Thoracic aorta (tissue), 2 donors: ENCODE results near the gene PDIA6. TPM values are rescaled to one million over a fixed set of nuclear protein-coding genes. Genes with fewer than 3 reads are reported as not detected.

ENCODE experiments used
- ATAC-seq: fragments of 150-250 bp; one replicate; pipeline ENCODE4 v1.8.0; 2017; ENCODE audit warnings: low read depth; ENCODE audit not compliant: insufficient number of reproducible peaks, low FRiP score
- DNase-seq: peaks from one replicate; pipeline ENCODE4 v3.0.0-alpha.2; 2020; ENCODE audit warnings: low spot score
- H3K27ac ChIP-seq, 2 donors: fragments of 200-600 bp; sonication (generic); 1 replicate in 1 of 2; 2 replicates in 1 of 2; pipeline ENCODE4 v1.5.1; 2016; ENCODE audit warnings: mild to moderate bottlenecking in 2 of 2, moderate library complexity in 2 of 2
- H3K27me3 ChIP-seq: fragments of 200-600 bp; sonication (generic); replicated peaks from 2 replicates; pipeline ENCODE4 v1.6.0; 2016; ENCODE audit warnings: mild to moderate bottlenecking; ENCODE audit not compliant: insufficient read depth
- H3K36me3 ChIP-seq: fragments of 200-600 bp; sonication (generic); one replicate; pipeline ENCODE4 v1.5.1; 2016
- H3K4me1 ChIP-seq, 2 donors: fragments of 200-600 bp; sonication (generic); 1 replicate in 1 of 2; 2 replicates in 1 of 2; pipeline versions ENCODE4 v1.5.1 to v1.6.0; 2016; ENCODE audit warnings: low read depth in 2 of 2, mild to moderate bottlenecking in 1 of 2; ENCODE audit not compliant: control insufficient read depth in 1 of 2
- H3K4me3 ChIP-seq: fragments of 200-600 bp; sonication (generic); 2 replicates; pipeline ENCODE4 v1.5.1; 2016; ENCODE audit warnings: mild to moderate bottlenecking
- H3K9me3 ChIP-seq: fragments of 200-600 bp; sonication (generic); 2 replicates; pipeline ENCODE4 v1.5.1; 2016
- total RNA-seq, 2 donors: library from RNA; depleted of rRNA; stranded (reverse); fragments of >200 nt; gene quantifications; one replicate each; pipeline versions ENCODE4 v1.1.0 to v1.2.3, GENCODE V29; 2016
- TF ChIP-seq, protein P1 (sequence below): fragments of 200-600 bp; sonication (generic); IDR thresholded peaks from one replicate; pipeline ENCODE4 v1.5.1; 2019; ENCODE audit warnings: antibody characterized with exemption

Gene PDIA6
- total RNA-seq, 2 donors from 2014 or later = 94.9 to 100 TPM

DNA sequence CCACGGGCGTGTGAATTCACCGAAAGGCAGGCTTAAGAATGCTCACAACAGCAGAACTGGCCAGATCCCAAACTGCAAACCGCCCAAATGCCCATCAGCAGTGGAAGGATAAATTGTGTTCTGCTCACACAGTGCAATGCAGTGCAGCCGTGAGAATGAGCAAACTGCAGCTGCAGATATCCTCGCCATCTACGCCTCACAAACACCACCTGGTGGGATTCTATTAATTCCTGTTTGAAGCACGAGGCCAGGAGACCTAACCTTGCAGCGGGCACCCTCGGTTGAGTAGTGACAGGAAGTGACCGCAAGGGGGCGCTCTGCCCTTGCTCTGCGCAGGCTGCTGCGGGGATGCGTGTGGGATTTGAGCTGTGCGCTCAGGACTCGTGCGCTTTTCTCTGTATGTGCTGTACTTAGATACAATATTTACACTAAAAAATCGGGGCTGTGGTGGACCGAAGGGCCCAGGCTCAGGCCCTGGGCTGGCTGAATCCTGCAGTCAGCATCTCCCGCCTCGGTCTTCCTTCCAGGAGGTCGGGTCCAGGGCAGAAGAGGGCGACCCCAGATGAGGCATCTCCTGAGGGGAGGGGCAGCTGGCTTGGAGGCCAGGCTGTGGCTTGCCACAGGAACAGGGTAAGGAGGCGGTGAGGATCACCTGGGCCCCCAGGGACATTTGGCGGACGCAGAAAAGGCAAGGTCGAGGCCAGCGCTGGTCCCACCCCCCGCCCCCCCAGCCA is 19.8 kb upstream of the PDIA6 start:
- Histone ChIP-seq H3K36me3 (no peaks in the 10 kb centered on the region), H3K4me3 (no peak overlapping the region)
- DNase-seq = no peak

DNA sequence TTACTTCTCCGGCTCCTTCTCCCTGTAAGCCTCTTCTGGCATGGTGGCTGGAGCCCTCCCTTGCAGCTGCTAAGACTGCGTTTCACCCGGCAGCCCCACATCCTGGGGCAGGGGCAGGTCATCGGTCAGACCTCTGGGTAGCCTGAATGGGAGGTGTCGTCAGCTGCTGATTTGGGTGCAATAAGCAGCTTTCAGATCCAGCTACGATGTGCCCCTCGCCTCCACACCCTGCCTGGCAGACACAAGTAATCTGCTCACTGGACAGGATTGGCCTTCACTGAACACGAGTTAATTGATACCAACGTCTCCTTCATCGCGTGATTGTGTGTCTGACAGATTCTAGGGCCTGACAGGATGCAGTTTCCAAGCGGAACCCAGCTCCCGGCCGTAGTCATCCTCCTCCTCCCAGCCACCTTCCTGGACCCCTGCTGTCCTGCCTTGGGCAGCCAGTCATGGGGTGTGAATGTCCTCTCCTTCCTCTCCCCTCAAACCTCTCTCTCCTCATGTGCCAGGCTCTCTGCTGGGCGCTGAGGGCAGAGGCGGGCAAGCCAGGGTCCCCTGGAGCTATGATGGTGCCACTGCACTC is 18.9 kb upstream of the PDIA6 start:
- DNase-seq (no peak), ATAC-seq (no peak)
- H3K36me3 ChIP-seq = no peaks in the 10 kb centered on the region
- no peaks in the 10 kb centered on the region for H3K27me3 ChIP-seq
- H3K4me1 ChIP-seq = peaks cover 0 to 5% of the 10 kb centered on the region in 2 donors
- no peak overlapping the region for H3K4me3 ChIP-seq
- no peaks in the 10 kb centered on the region for H3K9me3 ChIP-seq
- TF ChIP-seq, protein P1, sequence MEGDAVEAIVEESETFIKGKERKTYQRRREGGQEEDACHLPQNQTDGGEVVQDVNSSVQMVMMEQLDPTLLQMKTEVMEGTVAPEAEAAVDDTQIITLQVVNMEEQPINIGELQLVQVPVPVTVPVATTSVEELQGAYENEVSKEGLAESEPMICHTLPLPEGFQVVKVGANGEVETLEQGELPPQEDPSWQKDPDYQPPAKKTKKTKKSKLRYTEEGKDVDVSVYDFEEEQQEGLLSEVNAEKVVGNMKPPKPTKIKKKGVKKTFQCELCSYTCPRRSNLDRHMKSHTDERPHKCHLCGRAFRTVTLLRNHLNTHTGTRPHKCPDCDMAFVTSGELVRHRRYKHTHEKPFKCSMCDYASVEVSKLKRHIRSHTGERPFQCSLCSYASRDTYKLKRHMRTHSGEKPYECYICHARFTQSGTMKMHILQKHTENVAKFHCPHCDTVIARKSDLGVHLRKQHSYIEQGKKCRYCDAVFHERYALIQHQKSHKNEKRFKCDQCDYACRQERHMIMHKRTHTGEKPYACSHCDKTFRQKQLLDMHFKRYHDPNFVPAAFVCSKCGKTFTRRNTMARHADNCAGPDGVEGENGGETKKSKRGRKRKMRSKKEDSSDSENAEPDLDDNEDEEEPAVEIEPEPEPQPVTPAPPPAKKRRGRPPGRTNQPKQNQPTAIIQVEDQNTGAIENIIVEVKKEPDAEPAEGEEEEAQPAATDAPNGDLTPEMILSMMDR = no peak
- H3K27ac ChIP-seq = no peak overlapping the region

More for the DNA sequence above, 19.8 kb upstream of the PDIA6 start:
- TF ChIP-seq, protein P1 = peak; percentile 93
- ATAC-seq = no peak
- Histone ChIP-seq H3K27me3 (no peaks in the 10 kb centered on the region), H3K27ac (no peak overlapping the region), H3K4me1 (peaks cover 0 to 5% of the 10 kb centered on the region in 2 donors), H3K9me3 (no peaks in the 10 kb centered on the region)

DNA sequence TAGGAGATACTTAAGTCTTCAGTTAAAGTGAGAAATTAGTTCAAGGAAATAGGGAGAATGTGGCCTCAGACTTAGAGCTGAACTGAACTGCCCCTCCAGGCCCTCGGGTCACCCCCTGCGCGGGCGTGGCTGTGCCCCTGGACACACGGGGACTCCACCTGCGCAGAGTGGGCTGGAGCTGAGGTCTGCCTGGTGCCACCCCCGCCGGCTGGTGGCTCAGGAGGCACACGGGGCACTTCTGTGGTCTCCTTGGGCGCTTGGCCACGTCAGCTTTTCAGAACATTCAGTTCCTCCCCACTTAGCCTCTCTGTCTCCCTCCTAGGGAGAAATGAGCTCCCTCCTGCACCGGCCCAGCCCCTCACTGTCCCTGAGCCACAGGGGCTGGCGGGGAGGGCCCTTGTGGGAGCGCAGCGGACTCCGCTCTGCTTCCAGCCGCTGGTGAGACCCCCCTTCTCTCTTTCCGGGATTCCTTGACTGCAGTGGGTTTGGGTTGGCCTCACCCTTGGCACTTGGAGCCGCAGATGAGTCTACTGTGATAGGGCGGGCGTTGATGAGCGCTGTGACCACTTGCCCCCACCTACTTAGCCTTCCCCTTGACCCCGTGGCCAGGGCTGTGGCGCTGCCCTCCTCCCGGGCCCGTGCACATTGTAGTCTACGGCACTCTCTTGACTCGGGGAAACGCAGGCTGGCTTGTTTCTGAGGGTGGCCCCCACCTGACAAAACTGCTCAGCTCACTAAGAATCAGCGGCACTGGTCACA is 18.2 kb upstream of the PDIA6 start:
- TF ChIP-seq, protein P1 = no peak
- no peak for DNase-seq
- Histone ChIP-seq H3K27ac (no peak overlapping the region), H3K9me3 (no peaks in the 10 kb centered on the region), H3K36me3 (no peaks in the 10 kb centered on the region), H3K27me3 (no peaks in the 10 kb centered on the region), H3K4me3 (no peak overlapping the region), H3K4me1 (peaks cover 0 to 5% of the 10 kb centered on the region in 2 donors)
- ATAC-seq = no peak

DNA sequence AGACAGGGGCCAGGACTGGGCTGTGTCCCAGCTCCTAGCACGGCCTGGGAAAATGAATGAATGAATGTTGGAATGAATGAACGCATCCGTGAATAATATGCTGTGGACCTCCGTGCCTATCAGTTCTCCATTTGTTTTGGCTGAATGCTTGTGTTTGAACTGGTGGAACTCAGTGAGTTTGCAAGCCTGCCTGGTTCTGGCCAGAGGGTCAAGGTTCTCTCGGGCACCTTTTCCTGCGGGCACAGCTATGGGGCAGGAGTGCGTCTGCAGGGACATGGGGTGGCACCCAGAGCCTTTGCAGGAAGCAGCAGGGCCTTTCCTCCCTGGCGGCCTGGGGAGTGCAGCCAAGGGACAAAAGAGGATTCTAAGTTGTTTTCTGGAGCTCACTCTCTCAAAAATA is 17.6 kb upstream of the PDIA6 start:
- peaks cover 0 to 5% of the 10 kb centered on the region in 2 donors for H3K4me1 ChIP-seq
- H3K27ac ChIP-seq = no peak overlapping the region
- no peaks in the 10 kb centered on the region for H3K9me3 ChIP-seq
- no peaks in the 10 kb centered on the region for H3K36me3 ChIP-seq
- TF ChIP-seq, protein P1 = no peak
- H3K27me3 ChIP-seq = no peaks in the 10 kb centered on the region
- H3K4me3 ChIP-seq = no peak overlapping the region
- ATAC-seq (no peak), DNase-seq (no peak)

DNA sequence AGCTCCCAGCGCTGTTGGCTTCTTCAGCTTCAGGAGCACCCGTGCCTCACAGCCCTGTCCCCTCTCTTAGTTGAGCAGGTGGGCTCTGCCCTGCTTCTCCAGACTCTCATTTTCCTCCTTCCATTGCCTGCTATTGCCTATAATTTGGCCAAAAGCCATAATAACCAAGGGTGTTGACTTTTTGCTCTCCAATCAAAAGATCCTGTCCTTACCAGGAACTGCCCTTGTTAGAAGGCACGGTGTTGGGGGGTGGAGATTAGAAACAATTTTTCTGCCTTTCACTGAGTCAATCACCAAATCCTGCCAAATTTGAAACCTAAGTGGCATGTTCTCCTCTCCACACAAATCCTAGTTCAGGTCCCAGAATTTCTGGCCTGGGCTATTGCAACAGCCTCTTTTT is 16.7 kb upstream of the PDIA6 start:
- Histone ChIP-seq H3K27me3 (no peaks in the 10 kb centered on the region), H3K36me3 (no peaks in the 10 kb centered on the region), H3K4me1 (peaks cover 0 to 5% of the 10 kb centered on the region in 2 donors), H3K27ac (no peak overlapping the region), H3K9me3 (no peaks in the 10 kb centered on the region), H3K4me3 (no peak overlapping the region)
- ATAC-seq (no peak), DNase-seq (no peak)
- TF ChIP-seq, protein P1 = no peak
